MM.1S (cell line): ENCODE results near the gene CERS6.

Source experiments
- DNase-seq: peaks from one replicate; pipeline ENCODE4 v3.0.0-alpha.2; 2015
- H2AFZ ChIP-seq: fragments of 300-600 bp; sonication (generic); 2 replicates; pipeline ENCODE4 v1.6.0; 2016; ENCODE audit warnings: antibody characterized with exemption, low read length
- H3F3A ChIP-seq: fragments of 300-600 bp; sonication (generic); 2 replicates; pipeline ENCODE4 v1.6.1; 2016; ENCODE audit warnings: mild to moderate bottlenecking, antibody characterized with exemption, low read length, moderate library complexity, mixed read lengths; ENCODE audit not compliant: insufficient read depth
- H3K27ac ChIP-seq: fragments of 300-600 bp; sonication (generic); 2 replicates; pipeline ENCODE4 v1.5.1; 2016; ENCODE audit warnings: mild to moderate bottlenecking, low read length
- H3K27me3 ChIP-seq: fragments of 300-600 bp; sonication (generic); replicated peaks from 2 replicates; pipeline ENCODE4 v1.6.0; 2016; ENCODE audit warnings: low read length; ENCODE audit not compliant: insufficient read depth
- H3K36me3 ChIP-seq: fragments of 300-600 bp; sonication (generic); replicated peaks from 2 replicates; pipeline ENCODE4 v1.6.1; 2016; ENCODE audit warnings: mild to moderate bottlenecking, low read length, mixed read lengths; ENCODE audit not compliant: insufficient read depth
- H3K4me1 ChIP-seq: fragments of 300-600 bp; sonication (generic); 2 replicates; pipeline ENCODE4 v1.6.1; 2016; ENCODE audit warnings: low read length, mixed read lengths
- H3K4me2 ChIP-seq: fragments of 300-600 bp; sonication (generic); 2 replicates; pipeline ENCODE4 v1.6.0; 2016; ENCODE audit warnings: low read depth, low read length
- H3K4me3 ChIP-seq: fragments of 300-600 bp; sonication (generic); 2 replicates; pipeline ENCODE4 v1.5.1; 2016; ENCODE audit warnings: low read length, mixed read lengths
- H3K79me2 ChIP-seq: fragments of 300-600 bp; sonication (generic); 2 replicates; pipeline ENCODE4 v1.6.1; 2016; ENCODE audit warnings: mixed run types, low read length, mixed read lengths
- H3K9ac ChIP-seq: fragments of 300-600 bp; sonication (generic); 2 replicates; pipeline ENCODE4 v1.6.1; 2016; ENCODE audit warnings: low read length, mixed read lengths
- H3K9me2 ChIP-seq: fragments of 300-600 bp; sonication (generic); replicated peaks from 2 replicates; pipeline ENCODE4 v1.6.1; 2016; ENCODE audit warnings: mild to moderate bottlenecking, low read length, mixed read lengths; ENCODE audit not compliant: insufficient read depth
- H3K9me3 ChIP-seq: fragments of 300-600 bp; sonication (generic); replicated peaks from 2 replicates; pipeline ENCODE4 v1.6.1; 2016; ENCODE audit warnings: mild to moderate bottlenecking, low read length, mixed read lengths; ENCODE audit not compliant: insufficient read depth
- H4K20me1 ChIP-seq: fragments of 300-600 bp; sonication (generic); 2 replicates; pipeline ENCODE4 v1.6.1; 2016; ENCODE audit warnings: mild to moderate bottlenecking, low read length, moderate library complexity, mixed read lengths; ENCODE audit not compliant: insufficient read depth
- EZH2 ChIP-seq: fragments of 300-600 bp; sonication (generic); optimal IDR thresholded peaks from 2 replicates; pipeline ENCODE3; 2017; ENCODE audit warnings: low read depth, mild to moderate bottlenecking, antibody characterized with exemption, low read length, mixed read lengths
- EZH2phosphoT487 ChIP-seq: fragments of 300-600 bp; sonication (generic); IDR thresholded peaks from 2 replicates; pipeline ENCODE4 v1.6.1; 2018; ENCODE audit warnings: antibody characterized with exemption, low read length
- TF ChIP-seq, protein P1 (sequence below): fragments of 300-600 bp; sonication (generic); IDR thresholded peaks from 2 replicates; pipeline ENCODE4 v1.5.1; 2016; ENCODE audit warnings: antibody characterized with exemption, low read length, mixed read lengths

Gene CERS6

DNA sequence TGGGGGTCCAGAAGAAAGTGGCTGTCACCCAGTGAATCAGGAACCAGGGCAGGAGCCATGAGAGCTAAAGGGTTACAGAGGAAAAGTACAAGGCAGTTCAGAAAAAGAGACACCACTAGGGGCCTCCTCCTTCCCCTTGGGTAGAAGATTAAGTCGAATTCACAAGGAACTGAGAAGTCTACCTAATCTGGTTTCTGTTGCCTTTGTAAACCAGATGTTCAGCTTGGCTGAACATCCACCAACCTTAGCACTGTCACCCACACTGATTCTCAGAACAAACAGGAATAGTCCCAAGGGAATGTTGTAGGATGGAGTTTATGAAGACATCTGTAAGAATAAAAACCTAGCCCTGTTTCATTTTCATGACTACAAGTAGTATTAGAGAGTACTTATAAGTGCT lies 256.0 kb downstream of the CERS6 start:
- peak; percentile 64 for DNase-seq
- peaks cover 11% of the 10 kb centered on the region for H3K4me1 ChIP-seq
- no peaks in the 10 kb centered on the region for H3K36me3 ChIP-seq
- no peaks in the 10 kb centered on the region for H4K20me1 ChIP-seq
- TF ChIP-seq, protein P1, sequence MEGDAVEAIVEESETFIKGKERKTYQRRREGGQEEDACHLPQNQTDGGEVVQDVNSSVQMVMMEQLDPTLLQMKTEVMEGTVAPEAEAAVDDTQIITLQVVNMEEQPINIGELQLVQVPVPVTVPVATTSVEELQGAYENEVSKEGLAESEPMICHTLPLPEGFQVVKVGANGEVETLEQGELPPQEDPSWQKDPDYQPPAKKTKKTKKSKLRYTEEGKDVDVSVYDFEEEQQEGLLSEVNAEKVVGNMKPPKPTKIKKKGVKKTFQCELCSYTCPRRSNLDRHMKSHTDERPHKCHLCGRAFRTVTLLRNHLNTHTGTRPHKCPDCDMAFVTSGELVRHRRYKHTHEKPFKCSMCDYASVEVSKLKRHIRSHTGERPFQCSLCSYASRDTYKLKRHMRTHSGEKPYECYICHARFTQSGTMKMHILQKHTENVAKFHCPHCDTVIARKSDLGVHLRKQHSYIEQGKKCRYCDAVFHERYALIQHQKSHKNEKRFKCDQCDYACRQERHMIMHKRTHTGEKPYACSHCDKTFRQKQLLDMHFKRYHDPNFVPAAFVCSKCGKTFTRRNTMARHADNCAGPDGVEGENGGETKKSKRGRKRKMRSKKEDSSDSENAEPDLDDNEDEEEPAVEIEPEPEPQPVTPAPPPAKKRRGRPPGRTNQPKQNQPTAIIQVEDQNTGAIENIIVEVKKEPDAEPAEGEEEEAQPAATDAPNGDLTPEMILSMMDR = peak; percentile 49
- no peak for TF ChIP-seq EZH2phosphoT487
- no peaks in the 10 kb centered on the region for H3K79me2 ChIP-seq
- H3K9me2 ChIP-seq = no peaks in the 10 kb centered on the region
- H3K4me2 ChIP-seq = peak overlapping the region; percentile 19; the same call in 1 of the 2 replicates
- no peaks in the 10 kb centered on the region for H3K27me3 ChIP-seq
- no peak overlapping the region for H3K9ac ChIP-seq
- no peaks in the 10 kb centered on the region for H3K9me3 ChIP-seq
- no peaks in the 10 kb centered on the region for H3F3A ChIP-seq
- no peak overlapping the region for H2AFZ ChIP-seq
- H3K4me3 ChIP-seq = no peak overlapping the region
- H3K27ac ChIP-seq = peak overlapping the region; percentile 11; the same call in 1 of the 2 replicates

DNA sequence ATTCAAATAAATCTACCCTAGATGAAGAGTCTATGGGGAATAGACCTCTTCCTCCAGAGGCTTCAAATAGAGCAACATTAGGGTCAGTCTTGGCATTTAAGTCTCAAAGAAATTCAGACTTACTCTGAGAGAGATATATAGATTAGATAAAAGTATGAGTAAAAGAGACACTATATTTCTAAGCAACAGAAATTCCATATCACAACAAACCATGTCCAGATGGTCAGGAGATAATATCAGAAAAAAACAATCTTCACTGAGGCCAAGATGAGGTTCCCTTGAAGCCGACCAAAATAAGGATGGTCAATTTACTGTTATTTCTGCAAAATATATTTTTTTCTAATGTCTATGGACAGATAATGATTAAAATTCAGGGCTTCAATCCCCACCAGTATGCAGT lies 257.3 kb downstream of the CERS6 start:
- H4K20me1 ChIP-seq = no peaks in the 10 kb centered on the region
- H3K4me2 ChIP-seq = no peak overlapping the region
- no peak overlapping the region for H3K4me3 ChIP-seq
- no peak overlapping the region for H2AFZ ChIP-seq
- H3K9ac ChIP-seq = no peak overlapping the region
- TF ChIP-seq, protein P1 = no peak
- no peak for TF ChIP-seq EZH2
- TF ChIP-seq EZH2phosphoT487 = no peak
- DNase-seq = no peak
- no peaks in the 10 kb centered on the region for H3K79me2 ChIP-seq
- H3K9me2 ChIP-seq = no peaks in the 10 kb centered on the region
- H3F3A ChIP-seq = no peaks in the 10 kb centered on the region
- peaks cover 11% of the 10 kb centered on the region for H3K4me1 ChIP-seq
- no peaks in the 10 kb centered on the region for H3K9me3 ChIP-seq
- H3K27me3 ChIP-seq = no peaks in the 10 kb centered on the region
- no peaks in the 10 kb centered on the region for H3K36me3 ChIP-seq
- H3K27ac ChIP-seq = no peak overlapping the region

DNA sequence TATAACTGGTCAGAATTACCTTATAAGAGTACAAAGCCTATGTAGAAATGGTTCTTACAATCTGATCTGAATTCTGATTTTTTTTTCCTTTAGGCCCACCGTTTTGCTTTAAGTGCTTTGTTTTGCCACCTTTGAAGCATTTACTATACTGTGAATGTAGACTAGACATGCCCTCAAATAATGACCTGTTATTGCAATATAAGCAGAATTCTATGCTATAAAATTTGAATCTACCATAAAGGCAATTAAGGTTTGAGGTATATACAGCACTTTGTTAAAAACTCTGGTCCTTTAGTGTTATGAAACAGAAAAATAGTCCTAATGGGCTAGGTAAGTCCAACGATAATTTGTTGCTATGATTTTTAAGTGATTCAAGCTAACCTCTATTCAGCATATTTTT lies 259.8 kb downstream of the CERS6 start:
- TF ChIP-seq, protein P1 = no peak
- TF ChIP-seq EZH2 = no peak
- no peak for TF ChIP-seq EZH2phosphoT487
- no peak overlapping the region for H2AFZ ChIP-seq
- H3K4me3 ChIP-seq = no peak overlapping the region
- H3K4me1 ChIP-seq = peaks cover 11% of the 10 kb centered on the region
- no peaks in the 10 kb centered on the region for H3F3A ChIP-seq
- no peaks in the 10 kb centered on the region for H3K27me3 ChIP-seq
- no peak overlapping the region for H3K27ac ChIP-seq
- no peak for DNase-seq
- no peaks in the 10 kb centered on the region for H3K79me2 ChIP-seq
- H3K9ac ChIP-seq = no peak overlapping the region
- no peaks in the 10 kb centered on the region for H3K9me2 ChIP-seq
- no peak overlapping the region for H3K4me2 ChIP-seq
- no peaks in the 10 kb centered on the region for H4K20me1 ChIP-seq
- H3K36me3 ChIP-seq = no peaks in the 10 kb centered on the region
- no peaks in the 10 kb centered on the region for H3K9me3 ChIP-seq
